Tibial nerve (tissue), 3 donors: ENCODE measurements around the gene NFKBIE.

Experiments used
- CTCF ChIP-seq, 5 experiments: fragments of 200-600 bp in 3 of 5; fragments of 450-650 bp in 2 of 5; sonication (generic) in 3 of 5; IDR thresholded peaks; one replicate each; pipeline ENCODE4 v1.5.1; 2016 to 2019; ENCODE audit warnings: antibody characterized with exemption in 5 of 5, mild to moderate bottlenecking in 3 of 5, moderate library complexity in 2 of 5
- POLR2A ChIP-seq, 2 donors: fragments of 450-650 bp; IDR thresholded peaks; one replicate each; pipeline ENCODE4 v1.6.1; 2017; ENCODE audit warnings: antibody characterized with exemption in 2 of 2, mild to moderate bottlenecking in 2 of 2, moderate library complexity in 2 of 2

- no peak for TF ChIP-seq CTCF (IDR thresholded peaks at IDR 0.05)
- TF ChIP-seq POLR2A (IDR thresholded peaks at IDR 0.05), result no peak
Observed at GRCh38 chr6:44263354-44264100, 1.8 kb downstream of the NFKBIE start.
